WTC11 (cell line): Measurements from ENCODE around the gene RPS5.

ENCODE experiments used
- ELF4 ChIP-seq: sonication (generic); formaldehyde crosslinking; IDR thresholded peaks from 2 replicates; pipeline ENCODE4 v1.8.1; 2022; ENCODE audit warnings: low read depth, mild to moderate bottlenecking, moderate library complexity, missing genetic modification reagents
- KAT7 ChIP-seq: sonication (generic); formaldehyde crosslinking; IDR thresholded peaks from 2 replicates; pipeline ENCODE4 v1.8.1; 2023; ENCODE audit warnings: missing genetic modification reagents, mild to moderate bottlenecking, borderline replicate concordance
- NR3C1 ChIP-seq: sonication (generic); formaldehyde crosslinking; conservative IDR thresholded peaks from 2 replicates; pipeline ENCODE4 v1.8.1; 2023; ENCODE audit warnings: low read depth, mild to moderate bottlenecking, missing genetic modification reagents
- SMAD3 ChIP-seq: sonication (generic); formaldehyde crosslinking; IDR thresholded peaks from 2 replicates; pipeline ENCODE4 v1.8.0; 2022; ENCODE audit warnings: missing genetic modification reagents, mild to moderate bottlenecking, borderline replicate concordance
- STAT6 ChIP-seq: sonication (generic); formaldehyde crosslinking; conservative IDR thresholded peaks from 2 replicates; pipeline ENCODE4 v1.8.1; 2023; ENCODE audit warnings: mild to moderate bottlenecking, low read depth, missing genetic modification reagents, moderate library complexity
- TF ChIP-seq, protein P1 (sequence below): fragments of 200-600 bp; IDR thresholded peaks from 2 replicates; pipeline ENCODE4 v1.8.0; 2022; ENCODE audit warnings: antibody characterized with exemption
- TF ChIP-seq, protein P2 (sequence below): sonication (generic); formaldehyde crosslinking; IDR thresholded peaks from 2 replicates; pipeline ENCODE4 v1.8.1; 2022; ENCODE audit warnings: low read depth, mild to moderate bottlenecking, moderate library complexity, missing genetic modification reagents, borderline replicate concordance
- TF ChIP-seq, protein P3 (sequence below): sonication (generic); formaldehyde crosslinking; IDR thresholded peaks from 2 replicates; pipeline ENCODE4 v1.8.0; 2022; ENCODE audit warnings: mild to moderate bottlenecking, missing genetic modification reagents

- TF ChIP-seq, protein P1, sequence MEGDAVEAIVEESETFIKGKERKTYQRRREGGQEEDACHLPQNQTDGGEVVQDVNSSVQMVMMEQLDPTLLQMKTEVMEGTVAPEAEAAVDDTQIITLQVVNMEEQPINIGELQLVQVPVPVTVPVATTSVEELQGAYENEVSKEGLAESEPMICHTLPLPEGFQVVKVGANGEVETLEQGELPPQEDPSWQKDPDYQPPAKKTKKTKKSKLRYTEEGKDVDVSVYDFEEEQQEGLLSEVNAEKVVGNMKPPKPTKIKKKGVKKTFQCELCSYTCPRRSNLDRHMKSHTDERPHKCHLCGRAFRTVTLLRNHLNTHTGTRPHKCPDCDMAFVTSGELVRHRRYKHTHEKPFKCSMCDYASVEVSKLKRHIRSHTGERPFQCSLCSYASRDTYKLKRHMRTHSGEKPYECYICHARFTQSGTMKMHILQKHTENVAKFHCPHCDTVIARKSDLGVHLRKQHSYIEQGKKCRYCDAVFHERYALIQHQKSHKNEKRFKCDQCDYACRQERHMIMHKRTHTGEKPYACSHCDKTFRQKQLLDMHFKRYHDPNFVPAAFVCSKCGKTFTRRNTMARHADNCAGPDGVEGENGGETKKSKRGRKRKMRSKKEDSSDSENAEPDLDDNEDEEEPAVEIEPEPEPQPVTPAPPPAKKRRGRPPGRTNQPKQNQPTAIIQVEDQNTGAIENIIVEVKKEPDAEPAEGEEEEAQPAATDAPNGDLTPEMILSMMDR = no peak
- TF ChIP-seq SMAD3 (CRISPR knock-in tag) = no peak
- no peak for TF ChIP-seq NR3C1 (CRISPR knock-in tag)
- TF ChIP-seq KAT7 (CRISPR knock-in tag) = no peak
- TF ChIP-seq, protein P2, sequence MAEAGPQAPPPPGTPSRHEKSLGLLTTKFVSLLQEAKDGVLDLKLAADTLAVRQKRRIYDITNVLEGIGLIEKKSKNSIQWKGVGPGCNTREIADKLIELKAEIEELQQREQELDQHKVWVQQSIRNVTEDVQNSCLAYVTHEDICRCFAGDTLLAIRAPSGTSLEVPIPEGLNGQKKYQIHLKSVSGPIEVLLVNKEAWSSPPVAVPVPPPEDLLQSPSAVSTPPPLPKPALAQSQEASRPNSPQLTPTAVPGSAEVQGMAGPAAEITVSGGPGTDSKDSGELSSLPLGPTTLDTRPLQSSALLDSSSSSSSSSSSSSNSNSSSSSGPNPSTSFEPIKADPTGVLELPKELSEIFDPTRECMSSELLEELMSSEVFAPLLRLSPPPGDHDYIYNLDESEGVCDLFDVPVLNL (CRISPR knock-in tag) = no peak
- no peak for TF ChIP-seq ELF4 (CRISPR knock-in tag)
- TF ChIP-seq STAT6 = no peak
- TF ChIP-seq, protein P3, sequence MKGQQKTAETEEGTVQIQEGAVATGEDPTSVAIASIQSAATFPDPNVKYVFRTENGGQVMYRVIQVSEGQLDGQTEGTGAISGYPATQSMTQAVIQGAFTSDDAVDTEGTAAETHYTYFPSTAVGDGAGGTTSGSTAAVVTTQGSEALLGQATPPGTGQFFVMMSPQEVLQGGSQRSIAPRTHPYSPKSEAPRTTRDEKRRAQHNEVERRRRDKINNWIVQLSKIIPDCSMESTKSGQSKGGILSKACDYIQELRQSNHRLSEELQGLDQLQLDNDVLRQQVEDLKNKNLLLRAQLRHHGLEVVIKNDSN (CRISPR knock-in tag) = no peak
Observed at GRCh38 chr19:58364146-58364545, 22.9 kb upstream of the RPS5 start.
